ENCODE results near the gene SHROOM1.

DNA sequence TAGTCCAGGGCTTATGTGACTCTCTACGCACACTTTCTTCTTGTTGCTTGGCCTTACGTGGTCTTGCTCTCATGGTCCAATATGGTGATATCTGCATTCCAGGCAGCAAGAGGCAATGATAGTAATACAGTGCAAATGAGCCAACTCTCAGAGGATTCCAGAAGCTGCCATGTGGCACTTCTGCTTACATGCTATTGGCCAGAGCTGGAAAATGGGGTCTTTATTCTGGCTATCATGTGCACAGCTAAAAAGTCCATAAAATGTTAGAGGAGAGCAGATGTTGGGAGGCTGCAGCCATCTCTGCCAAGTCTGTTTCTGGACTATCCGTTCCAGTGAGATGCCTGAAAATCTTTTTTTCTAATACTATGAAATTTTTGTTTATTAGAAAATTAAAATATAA, 50.5 kb downstream of the SHROOM1 start:
- no peak for TF ChIP-seq POLR2A (IDR thresholded peaks at IDR 0.05; ENCODE audit: low read depth)
- TF ChIP-seq, protein P1, sequence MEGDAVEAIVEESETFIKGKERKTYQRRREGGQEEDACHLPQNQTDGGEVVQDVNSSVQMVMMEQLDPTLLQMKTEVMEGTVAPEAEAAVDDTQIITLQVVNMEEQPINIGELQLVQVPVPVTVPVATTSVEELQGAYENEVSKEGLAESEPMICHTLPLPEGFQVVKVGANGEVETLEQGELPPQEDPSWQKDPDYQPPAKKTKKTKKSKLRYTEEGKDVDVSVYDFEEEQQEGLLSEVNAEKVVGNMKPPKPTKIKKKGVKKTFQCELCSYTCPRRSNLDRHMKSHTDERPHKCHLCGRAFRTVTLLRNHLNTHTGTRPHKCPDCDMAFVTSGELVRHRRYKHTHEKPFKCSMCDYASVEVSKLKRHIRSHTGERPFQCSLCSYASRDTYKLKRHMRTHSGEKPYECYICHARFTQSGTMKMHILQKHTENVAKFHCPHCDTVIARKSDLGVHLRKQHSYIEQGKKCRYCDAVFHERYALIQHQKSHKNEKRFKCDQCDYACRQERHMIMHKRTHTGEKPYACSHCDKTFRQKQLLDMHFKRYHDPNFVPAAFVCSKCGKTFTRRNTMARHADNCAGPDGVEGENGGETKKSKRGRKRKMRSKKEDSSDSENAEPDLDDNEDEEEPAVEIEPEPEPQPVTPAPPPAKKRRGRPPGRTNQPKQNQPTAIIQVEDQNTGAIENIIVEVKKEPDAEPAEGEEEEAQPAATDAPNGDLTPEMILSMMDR (IDR thresholded peaks at IDR 0.05), result no peak

Measured in esophagus muscularis mucosa (tissue), 3 donors.